RWPE1 (cell line): ENCODE data around the gene TBC1D3L.
"Not testable (repeated sequence)": the region's sequence is repeated elsewhere in the genome, so short reads cannot be mapped to it uniquely, and the experiment has no call there.

ENCODE experiments used
- CTCF ChIA-PET: fragments of 350-600 bp; sonication (Branson Sonifier 250); formaldehyde crosslinking; extraction: SDS; loops from one replicate; lab custom pipeline; 2021; lab: Yijun Ruan, JAX
- POLR2A ChIA-PET: fragments of 400-600 bp; formaldehyde crosslinking; extraction: SDS; loops from one replicate; lab custom pipeline; 2020; ENCODE audit warnings: antibody characterized with exemption; ENCODE audit not compliant: low non-redundant PET; lab: Yijun Ruan, JAX
- DNase-seq: peaks from one replicate; pipeline ENCODE4 v3.0.0; 2012; ENCODE audit warnings: low spot score
- H3K27ac ChIP-seq: fragments of 450-650 bp; 2 replicates; pipeline ENCODE4 v1.5.1; 2017

Gene TBC1D3L

GRCh38 chr17:37988960-37989359 lies at the start of gene TBC1D3L:
Gene TBC1D3L (minus strand): TSS chr17:37989060. CDS start chr17:37987520, 1,540 bp downstream.
- H3K27ac ChIP-seq, DNase-seq, POLR2A ChIA-PET, CTCF ChIA-PET: not testable (repeated sequence)

GRCh38 chr17:38003676-38004075 lies 14.8 kb upstream of the TBC1D3L start, which contains the start of gene TBC1D3D:
Gene TBC1D3D (plus strand): TSS chr17:38003976. CDS start chr17:38005561, 1,585 bp downstream.
- CTCF ChIA-PET, DNase-seq, POLR2A ChIA-PET, H3K27ac ChIP-seq: not testable (repeated sequence)
